GM12878 (cell line): ENCODE measurements around the gene CPNE9. TPM values are rescaled to one million over a fixed set of nuclear protein-coding genes. Genes with fewer than 3 reads are reported as not detected.

ENCODE experiments used
- ATAC-seq: fragments of 200-7000 bp; cut with Tn5 transposase; 3 replicates; pipeline ENCODE4 v1.9.1; 2020; ENCODE audit warnings: mild to moderate bottlenecking, moderate library complexity
- BruUV-seq: library from RNA; stranded (reverse); fragments of 400-500 nt; replicated peaks from 2 replicates; lab custom pipeline; 2021; lab: Mats Ljungman, UMichigan
- CTCF ChIA-PET: fragments of 300-600 bp; sonication (Branson Sonifier 250); formaldehyde crosslinking; extraction: SDS; loops from one replicate; lab custom pipeline; 2021; ENCODE audit warnings: inconsistent platforms; lab: Yijun Ruan, JAX
- POLR2A ChIA-PET: fragments of 350-600 bp; formaldehyde crosslinking; extraction: SDS; loops from one replicate; lab custom pipeline; 2021; ENCODE audit warnings: inconsistent platforms; lab: Charles Lee
- RAD21 ChIA-PET: fragments of 300-600 bp; sonication (Branson Sonifier 250); formaldehyde crosslinking; loops from one replicate; lab custom pipeline; 2023; ENCODE audit warnings: antibody characterized with exemption; ENCODE audit not compliant: unreplicated experiment; lab: Charles Lee
- SMC1A ChIA-PET: fragments of 300-600 bp; sonication (Branson Sonifier 250); formaldehyde crosslinking; loops from one replicate; lab custom pipeline; 2023; ENCODE audit not compliant: unreplicated experiment, uncharacterized antibody; lab: Charles Lee
- DNase-seq: peaks from one replicate; pipeline ENCODE4 v3.0.0-alpha.2; 2011; ENCODE audit warnings: low read depth, low spot score
- FAIRE-seq: peaks from 3 replicates; lab custom pipeline; 2011; peaks lifted over from hg19 to GRCh38; lab: Jason Lieb, UNC
- H2AFZ ChIP-seq: 2 replicates; pipeline ENCODE4 v1.6.0; 2011; ENCODE audit warnings: low read depth, low read length, control low read depth; ENCODE audit not compliant: control insufficient read depth
- H3K27ac ChIP-seq: 2 replicates; pipeline ENCODE4 v1.5.1; 2011; ENCODE audit warnings: control low read depth; ENCODE audit not compliant: control insufficient read depth, insufficient read depth
- H3K27me3 ChIP-seq, 2 experiments: replicated peaks in 1 of 2; 2 replicates each; pipeline versions ENCODE4 v1.6.0 to v1.6.1; 2011; ENCODE audit warnings: low read length in 1 of 2; ENCODE audit not compliant: control insufficient read depth in 2 of 2, insufficient read depth in 2 of 2
- H3K36me3 ChIP-seq, 2 experiments: 2 replicates each; pipeline ENCODE4 v1.5.1; 2011; ENCODE audit warnings: low read length in 1 of 2; ENCODE audit not compliant: control insufficient read depth in 2 of 2, insufficient read depth in 2 of 2
- H3K4me1 ChIP-seq: 2 replicates; pipeline ENCODE4 v1.6.1; 2011; ENCODE audit warnings: mild to moderate bottlenecking, low read length, moderate library complexity, mixed read lengths; ENCODE audit not compliant: control insufficient read depth, insufficient read depth
- H3K4me2 ChIP-seq: 2 replicates; pipeline ENCODE4 v1.6.0; 2011; ENCODE audit warnings: control low read depth; ENCODE audit not compliant: control insufficient read depth, insufficient read depth
- H3K4me3 ChIP-seq: fragments of 200-600 bp; sonication (generic); 2 replicates; pipeline ENCODE4 v1.5.1; 2016
- H3K79me2 ChIP-seq: 2 replicates; pipeline ENCODE4 v1.6.0; 2011; ENCODE audit warnings: low read length; ENCODE audit not compliant: control insufficient read depth, insufficient read depth
- H3K9ac ChIP-seq: 2 replicates; pipeline ENCODE4 v1.8.0; 2011; ENCODE audit warnings: low read length, control low read depth, mixed read lengths; ENCODE audit not compliant: control insufficient read depth, insufficient read depth
- H3K9me3 ChIP-seq: replicated peaks from 3 replicates; pipeline ENCODE4 v1.5.1; 2011; ENCODE audit warnings: mild to moderate bottlenecking, low read length; ENCODE audit not compliant: control insufficient read depth, insufficient read depth
- H4K20me1 ChIP-seq: 2 replicates; pipeline ENCODE4 v1.6.0; 2011; ENCODE audit not compliant: control insufficient read depth, insufficient read depth
- CEBPB ChIP-seq, 2 experiments: fragments of 150-350 bp in 1 of 2; IDR thresholded peaks; 2 replicates each; pipeline ENCODE4 v1.6.1; 2012 to 2014; ENCODE audit warnings: low read depth in 2 of 2, low read length in 2 of 2, borderline replicate concordance in 1 of 2, inconsistent platforms in 1 of 2
- HDAC6 ChIP-seq: fragments of 200-600 bp; sonication (generic); IDR thresholded peaks from one replicate; pipeline ENCODE4 v1.8.0; 2017; ENCODE audit warnings: antibody characterized with exemption; ENCODE audit not compliant: unreplicated experiment
- IKZF1 ChIP-seq: fragments of 450-650 bp; conservative IDR thresholded peaks from 2 replicates; pipeline ENCODE4 v1.6.1; 2017; ENCODE audit warnings: antibody characterized with exemption, mild to moderate bottlenecking
- MXI1 ChIP-seq: fragments of 150-350 bp; IDR thresholded peaks from 2 replicates; pipeline ENCODE4 v1.6.1; 2011; ENCODE audit warnings: low read depth, mild to moderate bottlenecking, inconsistent platforms, low read length, improper control_type of control experiment
- RB1 ChIP-seq: fragments of 450-650 bp; formaldehyde crosslinking; IDR thresholded peaks from 2 replicates; pipeline ENCODE4 v1.6.1; 2017; ENCODE audit warnings: mild to moderate bottlenecking, borderline replicate concordance
- RCOR1 ChIP-seq: conservative IDR thresholded peaks from 2 replicates; pipeline ENCODE4 v1.6.1; 2012; ENCODE audit warnings: low read depth, low read length, improper control_type of control experiment
- SMAD5 ChIP-seq: IDR thresholded peaks from 2 replicates; pipeline ENCODE4 v1.6.1; 2016; ENCODE audit warnings: antibody characterized with exemption, low read depth
- SMARCA5 ChIP-seq: fragments of 450-650 bp; IDR thresholded peaks from 2 replicates; pipeline ENCODE4 v1.6.1; 2017; ENCODE audit warnings: mild to moderate bottlenecking
- STAT1 ChIP-seq: fragments of 450-650 bp; conservative IDR thresholded peaks from 2 replicates; pipeline ENCODE4 v1.6.1; 2014; ENCODE audit warnings: antibody characterized with exemption, mild to moderate bottlenecking
- SUPT20H ChIP-seq: IDR thresholded peaks from 2 replicates; pipeline ENCODE4 v1.6.1; 2011; ENCODE audit warnings: low read depth, mild to moderate bottlenecking, low read length, moderate library complexity, borderline replicate concordance; ENCODE audit not compliant: control insufficient read depth
- WGBS: methylation state at CpG from one replicate; pipeline ENCODE4 v1.1.6; 2016; ENCODE audit warnings: low lambda C conversion rate; ENCODE audit not compliant: insufficient replicate concordance, insufficient coverage; ENCODE audit errors: missing lambda C conversion rate; 5-methylcytosine and 5-hydroxymethylcytosine counted together
- in situ Hi-C: fragments of 300-500 bp; cut with MboI; formaldehyde crosslinking; loops from 9 replicates; pipeline ENCODE4 v1.14.3; 2018; ENCODE audit warnings: mixed read lengths
- intact Hi-C: fragments of 100-400 bp; cut with micrococcal nuclease; formaldehyde crosslinking; loops from one replicate; pipeline ENCODE4 v1.14.2; 2022; ENCODE audit not compliant: unreplicated experiment
- polyA plus RNA-seq, 11 experiments: library from polyadenylated mRNA; depleted of rRNA in 4 of 11; unstranded in 6 of 11; stranded (reverse) in 5 of 11; fragments of >200 nt; fragmentation: Nextera tagmentation in 4 of 11; fragmentation: Illumina TruSeq in 1 of 11; extraction: Ambion mirVana in 4 of 11; extraction: Trizol in 1 of 11; gene quantifications; 1 replicate in 1 of 11; 2 replicates in 10 of 11; pipeline versions ENCODE4 v1.2.1 to v1.2.3, GENCODE V29; 2011 to 2016; ENCODE audit warnings: inconsistent platforms in 2 of 11, missing spikeins in 2 of 11, low read depth in 1 of 11
- total RNA-seq, 4 experiments: library from RNA; depleted of rRNA in 3 of 4; stranded (reverse); fragments of >200 nt in 3 of 4; fragmentation: Illumina TruSeq in 1 of 4; extraction: Trizol in 1 of 4; gene quantifications; 2 replicates each; pipeline versions ENCODE4 v1.2.1 to v1.2.3, GENCODE V29; 2013 to 2021
- TF ChIP-seq, protein P1 (sequence below): fragments of 450-650 bp; formaldehyde crosslinking; IDR thresholded peaks from 2 replicates; pipeline ENCODE4 v1.5.0; 2022; ENCODE audit warnings: mild to moderate bottlenecking, missing genetic modification characterization

The CPNE9 gene
- total and polyA plus RNA-seq, 10 of the 15 experiments (the other 5 are each of a cell fraction or from before 2014, with no cell fraction given), result 0.02 to 0.12 (median 0.05) TPM; not detected in 7

- H3K4me3 ChIP-seq, result no peak overlapping the region
- no peaks in the 10 kb centered on the region for H3K27me3 ChIP-seq
- ChIA-PET CTCF (interaction anchor here (1.2 kb wide), 1 partner anchor 60 kb away, joined by 3 read pairs; the partner anchor contains the start of gene OGG1), RAD21 (no interaction called here), POLR2A (no interaction called here), SMC1A (interaction anchor here (0.7 kb wide), 1 partner anchor 25 kb away, joined by 5 read pairs; no protein-coding TSS in a partner anchor)
- no peak overlapping the region for H3K9ac ChIP-seq
- no TSS peak for BruUV-seq
- H2AFZ ChIP-seq, result no peak overlapping the region
- peaks cover 5% of the 10 kb centered on the region; the same call in 1 of the 2 replicates for H4K20me1 ChIP-seq
- no peaks in the 10 kb centered on the region for H3K9me3 ChIP-seq
- H3K4me1 ChIP-seq, result peaks cover 10% of the 10 kb centered on the region
- in situ Hi-C loops (no loop called here), intact Hi-C loops (no loop called here)
- DNase-seq, result no peak
- 83% methylated on average over 5 of the region's 5 CpGs for WGBS
- H3K36me3 ChIP-seq, result peaks cover 33 to 36% of the 10 kb centered on the region in 2 experiments
- ATAC-seq, result no peak
- H3K79me2 ChIP-seq, result no peaks in the 10 kb centered on the region
- no peak overlapping the region for H3K4me2 ChIP-seq
- no peak for FAIRE-seq
- TF ChIP-seq RCOR1, result no peak
- no peak overlapping the region for H3K27ac ChIP-seq
Observed at GRCh38 chr3:9688961-9689360, 14.7 kb upstream of the CPNE9 start.

DNA sequence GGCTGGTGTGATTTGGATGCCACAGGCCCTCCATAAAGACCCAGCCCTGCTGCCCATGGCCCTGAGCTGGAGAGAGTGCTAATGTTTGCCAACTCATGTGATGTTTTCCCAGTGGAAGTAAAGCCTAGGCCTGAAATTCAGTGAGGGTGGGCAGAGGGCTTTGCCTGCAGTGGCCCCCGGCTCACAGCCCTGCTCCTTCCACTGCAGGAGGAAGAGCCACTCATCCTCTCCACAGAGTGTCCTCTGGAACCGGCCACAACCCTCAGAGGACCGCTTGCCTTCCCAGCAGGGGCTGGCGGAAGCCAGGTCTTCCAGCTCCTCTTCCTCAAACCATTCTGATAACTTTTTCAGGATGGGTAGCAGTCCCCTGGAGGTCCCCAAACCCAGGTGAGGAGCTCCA is 13.9 kb upstream of the CPNE9 start:
- RAD21 ChIA-PET, result interaction anchor here (1.1 kb wide), 1 partner anchor 186 kb away, joined by 4 read pairs; no protein-coding TSS in a partner anchor
- no peak overlapping the region for H3K9ac ChIP-seq
- no peak for DNase-seq
- no peak for TF ChIP-seq MXI1
- TF ChIP-seq CEBPB (IDR thresholded peaks at IDR 0.05; ENCODE audit: borderline replicate concordance in 1 of 2, low read depth in 2 of 2, low read length in 2 of 2), result no peak
- TF ChIP-seq, protein P1, sequence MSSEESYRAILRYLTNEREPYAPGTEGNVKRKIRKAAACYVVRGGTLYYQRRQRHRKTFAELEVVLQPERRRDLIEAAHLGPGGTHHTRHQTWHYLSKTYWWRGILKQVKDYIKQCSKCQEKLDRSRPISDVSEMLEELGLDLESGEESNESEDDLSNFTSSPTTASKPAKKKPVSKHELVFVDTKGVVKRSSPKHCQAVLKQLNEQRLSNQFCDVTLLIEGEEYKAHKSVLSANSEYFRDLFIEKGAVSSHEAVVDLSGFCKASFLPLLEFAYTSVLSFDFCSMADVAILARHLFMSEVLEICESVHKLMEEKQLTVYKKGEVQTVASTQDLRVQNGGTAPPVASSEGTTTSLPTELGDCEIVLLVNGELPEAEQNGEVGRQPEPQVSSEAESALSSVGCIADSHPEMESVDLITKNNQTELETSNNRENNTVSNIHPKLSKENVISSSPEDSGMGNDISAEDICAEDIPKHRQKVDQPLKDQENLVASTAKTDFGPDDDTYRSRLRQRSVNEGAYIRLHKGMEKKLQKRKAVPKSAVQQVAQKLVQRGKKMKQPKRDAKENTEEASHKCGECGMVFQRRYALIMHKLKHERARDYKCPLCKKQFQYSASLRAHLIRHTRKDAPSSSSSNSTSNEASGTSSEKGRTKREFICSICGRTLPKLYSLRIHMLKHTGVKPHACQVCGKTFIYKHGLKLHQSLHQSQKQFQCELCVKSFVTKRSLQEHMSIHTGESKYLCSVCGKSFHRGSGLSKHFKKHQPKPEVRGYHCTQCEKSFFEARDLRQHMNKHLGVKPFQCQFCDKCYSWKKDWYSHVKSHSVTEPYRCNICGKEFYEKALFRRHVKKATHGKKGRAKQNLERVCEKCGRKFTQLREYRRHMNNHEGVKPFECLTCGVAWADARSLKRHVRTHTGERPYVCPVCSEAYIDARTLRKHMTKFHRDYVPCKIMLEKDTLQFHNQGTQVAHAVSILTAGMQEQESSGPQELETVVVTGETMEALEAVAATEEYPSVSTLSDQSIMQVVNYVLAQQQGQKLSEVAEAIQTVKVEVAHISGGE (CRISPR knock-in tag), result no peak
- no peak for TF ChIP-seq IKZF1
- TF ChIP-seq RB1, result no peak
- no peak for TF ChIP-seq SMARCA5
- TF ChIP-seq STAT1, result no peak
- TF ChIP-seq HDAC6, result no peak
- no peak for TF ChIP-seq SMAD5
- no peak for TF ChIP-seq SUPT20H

More for the DNA sequence above, 13.9 kb upstream of the CPNE9 start:
- CTCF ChIA-PET, result no interaction called here
- Histone ChIP-seq H3K4me2 (no peak overlapping the region), H3K79me2 (no peaks in the 10 kb centered on the region), H3K36me3 (peaks cover 26 to 33% of the 10 kb centered on the region in 2 experiments), H3K9me3 (no peaks in the 10 kb centered on the region), H3K4me3 (no peak overlapping the region), H3K4me1 (peaks cover 10% of the 10 kb centered on the region), H3K27ac (no peak overlapping the region), H4K20me1 (peaks cover 5% of the 10 kb centered on the region; the same call in 1 of the 2 replicates), H2AFZ (no peak overlapping the region), H3K27me3 (no peaks in the 10 kb centered on the region)
- FAIRE-seq (no peak), ATAC-seq (no peak)
- in situ Hi-C loops, result no loop called here
- WGBS, result 98% methylated on average over 4 of the region's 4 CpGs
- BruUV-seq, result no TSS peak
- POLR2A ChIA-PET, result no interaction called here
- SMC1A ChIA-PET, result interaction anchor here (1.2 to 1.4 kb wide), 2 partner anchors 30 to 41 kb away, joined by 3 read pairs; no protein-coding TSS in a partner anchor
- intact Hi-C loops, result no loop called here
